ENCODE data around the gene POP4. TPM values are rescaled to one million over a fixed set of nuclear protein-coding genes. Genes with fewer than 3 reads are reported as not detected.

Gene POP4
- total and polyA plus RNA-seq, 7 donors: 33.5 to 103 (median 58.5) TPM

DNA sequence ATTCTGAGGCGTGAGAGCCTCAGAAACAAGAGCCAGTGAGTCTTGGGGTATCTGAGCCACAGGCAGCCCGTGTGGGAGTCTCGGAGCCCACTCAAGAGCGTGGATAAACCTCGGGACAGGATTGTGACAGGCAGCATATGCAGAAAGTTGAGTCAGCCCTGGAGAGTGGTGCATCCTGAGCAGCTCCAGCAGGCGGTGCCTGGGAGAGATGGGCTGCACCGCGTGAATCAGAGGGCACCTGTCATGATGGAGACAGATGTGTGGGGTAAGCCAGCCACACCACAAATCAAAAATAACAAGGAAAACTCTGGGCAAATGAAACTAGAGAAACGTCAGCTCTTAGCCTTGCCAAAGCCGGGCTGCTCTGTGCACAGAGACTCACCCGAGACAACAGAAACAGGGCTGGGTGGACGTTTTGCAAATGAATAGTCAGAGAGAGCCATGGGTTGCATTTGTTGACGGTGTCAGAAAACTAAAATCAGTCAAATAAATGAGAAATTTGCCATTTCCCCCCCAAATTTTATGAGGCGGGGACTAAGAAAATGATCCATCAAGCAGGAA, 30.0 kb upstream of the POP4 start:
- intact Hi-C loops (cut with DNase I): no loop called here
- H3K9me3 ChIP-seq: no peaks in the 10 kb centered on the region
- H3K4me1 ChIP-seq: no peaks in the 10 kb centered on the region
- TF ChIP-seq POLR2AphosphoS5 (IDR thresholded peaks at IDR 0.05) (no peak), POLR2A (IDR thresholded peaks at IDR 0.05) (no peak), EP300 (IDR thresholded peaks at IDR 0.05) (no peak)
- TF ChIP-seq, protein P1, sequence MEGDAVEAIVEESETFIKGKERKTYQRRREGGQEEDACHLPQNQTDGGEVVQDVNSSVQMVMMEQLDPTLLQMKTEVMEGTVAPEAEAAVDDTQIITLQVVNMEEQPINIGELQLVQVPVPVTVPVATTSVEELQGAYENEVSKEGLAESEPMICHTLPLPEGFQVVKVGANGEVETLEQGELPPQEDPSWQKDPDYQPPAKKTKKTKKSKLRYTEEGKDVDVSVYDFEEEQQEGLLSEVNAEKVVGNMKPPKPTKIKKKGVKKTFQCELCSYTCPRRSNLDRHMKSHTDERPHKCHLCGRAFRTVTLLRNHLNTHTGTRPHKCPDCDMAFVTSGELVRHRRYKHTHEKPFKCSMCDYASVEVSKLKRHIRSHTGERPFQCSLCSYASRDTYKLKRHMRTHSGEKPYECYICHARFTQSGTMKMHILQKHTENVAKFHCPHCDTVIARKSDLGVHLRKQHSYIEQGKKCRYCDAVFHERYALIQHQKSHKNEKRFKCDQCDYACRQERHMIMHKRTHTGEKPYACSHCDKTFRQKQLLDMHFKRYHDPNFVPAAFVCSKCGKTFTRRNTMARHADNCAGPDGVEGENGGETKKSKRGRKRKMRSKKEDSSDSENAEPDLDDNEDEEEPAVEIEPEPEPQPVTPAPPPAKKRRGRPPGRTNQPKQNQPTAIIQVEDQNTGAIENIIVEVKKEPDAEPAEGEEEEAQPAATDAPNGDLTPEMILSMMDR (IDR thresholded peaks at IDR 0.05): no peak
- peaks cover 4 to 87% (median 12%) of the 10 kb centered on the region in 3 donors for H3K27me3 ChIP-seq
- H3K36me3 ChIP-seq: no peaks in the 10 kb centered on the region
- no peak overlapping the region for H3K27ac ChIP-seq
- no peak overlapping the region for H3K4me3 ChIP-seq
- DNase-seq: no peak
- 42% methylated on average over 14 of the region's 14 CpGs for WGBS, 2 donors

DNA sequence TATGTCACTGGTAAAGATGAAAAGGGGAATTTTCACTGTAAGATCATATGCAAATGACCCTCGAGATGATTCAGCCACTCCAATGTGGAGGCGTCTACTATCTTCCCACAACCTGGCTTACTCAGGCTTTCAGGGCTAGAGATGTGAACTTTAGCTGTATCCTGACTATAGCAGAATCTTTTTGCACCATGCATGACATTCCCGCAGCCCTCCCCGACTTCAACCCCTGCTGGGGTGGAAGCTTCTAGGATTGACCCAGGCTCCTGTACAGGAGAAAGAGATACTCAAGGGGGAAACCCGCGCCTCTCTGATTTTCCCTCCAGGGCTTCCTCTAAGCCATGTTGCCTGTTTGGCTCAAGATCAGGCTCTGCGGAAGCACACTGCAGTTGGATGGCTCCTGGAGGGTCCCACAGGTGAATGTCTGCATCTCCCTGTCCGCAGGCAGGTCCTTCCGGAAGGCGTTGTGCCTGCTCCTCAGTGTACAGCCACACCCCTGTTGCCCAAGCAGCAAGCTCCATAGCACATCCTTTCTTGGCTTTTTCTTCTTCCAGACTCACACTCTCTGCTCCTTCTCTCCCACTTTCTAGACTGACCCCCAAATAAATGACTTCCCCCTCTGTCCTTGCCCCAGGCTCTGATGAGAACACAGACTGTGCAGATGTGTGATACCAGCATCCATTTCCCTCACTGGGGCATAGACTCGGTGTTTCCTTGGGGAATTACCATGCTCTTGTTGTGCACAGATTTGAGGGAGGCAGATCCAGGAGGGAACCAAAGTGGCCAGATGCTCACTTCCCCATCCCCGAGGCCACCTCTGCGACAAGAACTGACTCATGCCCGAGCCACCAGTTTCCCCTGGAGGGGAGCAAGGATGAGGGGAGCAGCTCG, 29.1 kb upstream of the POP4 start:
- WGBS, 2 donors: 60 to 61% methylated on average over 15 of the region's 15 CpGs
- Histone ChIP-seq H3K4me3 (no peak overlapping the region), H3K4me1 (no peaks in the 10 kb centered on the region), H3K27ac (no peak overlapping the region), H3K36me3 (no peaks in the 10 kb centered on the region), H3K9me3 (peaks cover 0 to 4% (median 1%) of the 10 kb centered on the region in 4 donors), H3K27me3 (peaks cover 4 to 79% (median 12%) of the 10 kb centered on the region in 3 donors)
- TF ChIP-seq, protein P1 (IDR thresholded peaks at IDR 0.05): no peak
- TF ChIP-seq POLR2AphosphoS5 (IDR thresholded peaks at IDR 0.05) (no peak), POLR2A (IDR thresholded peaks at IDR 0.05) (no peak), EP300 (IDR thresholded peaks at IDR 0.05) (no peak)
- DNase-seq: no peak
- intact Hi-C loops (cut with DNase I): no loop called here

DNA sequence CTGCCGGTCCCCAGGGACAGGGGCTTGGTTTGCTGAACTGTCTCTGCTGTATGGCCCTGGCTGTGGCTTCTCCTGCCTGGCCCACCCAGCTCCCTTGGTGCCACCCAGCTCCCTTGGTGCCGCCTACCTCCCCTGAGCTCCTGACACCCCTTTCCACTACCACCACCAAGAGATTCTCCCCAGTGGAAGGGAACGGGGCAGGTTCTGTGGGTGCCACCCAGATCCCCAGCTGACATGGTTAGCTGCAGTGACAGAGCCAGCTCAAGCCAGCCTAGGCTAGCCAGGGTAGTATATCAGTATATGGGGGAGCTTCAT, 28.5 kb upstream of the POP4 start:
- H3K9me3 ChIP-seq: peaks cover 0 to 4% (median 1%) of the 10 kb centered on the region in 4 donors
- no peak for TF ChIP-seq POLR2A (IDR thresholded peaks at IDR 0.05)
- no peak for TF ChIP-seq POLR2AphosphoS5 (IDR thresholded peaks at IDR 0.05)
- TF ChIP-seq, protein P1 (IDR thresholded peaks at IDR 0.05): no peak
- TF ChIP-seq EP300 (IDR thresholded peaks at IDR 0.05): no peak
- intact Hi-C loops (cut with DNase I): no loop called here
- no peak overlapping the region for H3K27ac ChIP-seq
- H3K4me3 ChIP-seq: no peak overlapping the region
- H3K27me3 ChIP-seq: peaks cover 4 to 73% (median 12%) of the 10 kb centered on the region in 3 donors
- no peak for DNase-seq
- H3K36me3 ChIP-seq: no peaks in the 10 kb centered on the region
- H3K4me1 ChIP-seq: no peaks in the 10 kb centered on the region
- WGBS, 2 donors: 56 to 66% methylated on average over 3 of the region's 3 CpGs

DNA sequence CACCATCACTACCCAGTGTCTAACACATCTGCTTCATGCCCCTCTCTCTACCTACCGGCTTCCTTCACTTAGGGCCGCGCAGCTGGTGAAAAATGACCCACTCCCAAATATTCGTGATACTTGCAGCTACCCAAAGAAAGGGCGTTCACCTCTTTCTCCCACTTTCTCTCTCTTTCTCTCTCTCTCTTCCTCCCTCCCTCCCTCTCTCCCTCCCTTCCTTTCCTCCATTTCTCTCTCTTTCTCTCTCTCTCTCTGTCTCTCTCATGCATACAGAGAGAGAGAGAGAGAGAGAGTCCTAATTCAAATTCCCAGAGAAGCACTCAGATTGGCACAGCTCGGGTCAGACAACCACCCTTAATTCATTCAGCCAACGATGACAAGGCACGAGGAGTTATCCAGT, 27.7 kb upstream of the POP4 start:
- WGBS, 2 donors: 67% methylated on average over 8 of the region's 8 CpGs
- Histone ChIP-seq H3K27me3 (peaks cover 4 to 66% (median 12%) of the 10 kb centered on the region in 3 donors), H3K4me3 (no peak overlapping the region), H3K9me3 (peaks cover 0 to 4% (median 1%) of the 10 kb centered on the region in 4 donors), H3K4me1 (no peaks in the 10 kb centered on the region), H3K27ac (no peak overlapping the region), H3K36me3 (no peaks in the 10 kb centered on the region)
- intact Hi-C loops (cut with DNase I): no loop called here
- no peak for TF ChIP-seq POLR2AphosphoS5 (IDR thresholded peaks at IDR 0.05)
- TF ChIP-seq, protein P1 (IDR thresholded peaks at IDR 0.05): no peak
- TF ChIP-seq POLR2A (IDR thresholded peaks at IDR 0.05): no peak
- no peak for TF ChIP-seq EP300 (IDR thresholded peaks at IDR 0.05)
- DNase-seq: no peak
